HepG2 (cell line): ENCODE results near the gene CTNNBL1. TPM values are rescaled to one million over a fixed set of nuclear protein-coding genes. Genes with fewer than 3 reads are reported as not detected.

Experiments used
- CTCF ChIP-seq: sonication (generic); formaldehyde crosslinking; IDR thresholded peaks from 2 replicates; pipeline ENCODE4 v1.5.0; 2020; ENCODE audit warnings: mild to moderate bottlenecking, missing genetic modification reagents, moderate library complexity
- DR1 ChIP-seq: sonication (generic); formaldehyde crosslinking; IDR thresholded peaks from 2 replicates; pipeline ENCODE4 v1.8.0; 2021; ENCODE audit warnings: mild to moderate bottlenecking, missing genetic modification reagents, inconsistent platforms
- KAT8 ChIP-seq: IDR thresholded peaks from 2 replicates; pipeline ENCODE4 v1.6.1; 2016; ENCODE audit warnings: missing genetic modification reagents, missing compliant biosample characterization
- KDM6A ChIP-seq: IDR thresholded peaks from 2 replicates; pipeline ENCODE4 v1.6.1; 2016; ENCODE audit warnings: low read depth
- MAFK ChIP-seq, 2 experiments: IDR thresholded peaks in 1 of 2; conservative IDR thresholded peaks in 1 of 2; 2 replicates each; pipeline ENCODE4 v1.6.1; 2011; ENCODE audit warnings: improper control_type of control experiment in 2 of 2, low read length in 2 of 2
- POLR2G ChIP-seq: fragments of 200-400 bp; formaldehyde crosslinking; IDR thresholded peaks from 2 replicates; pipeline ENCODE4 v1.6.1; 2018; ENCODE audit warnings: mild to moderate bottlenecking, low read depth, low read length, moderate library complexity
- RAD21 ChIP-seq: fragments of 450-650 bp; formaldehyde crosslinking; IDR thresholded peaks from 2 replicates; pipeline ENCODE4 v1.5.0; 2020; ENCODE audit warnings: mild to moderate bottlenecking
- REL ChIP-seq: sonication (generic); formaldehyde crosslinking; conservative IDR thresholded peaks from 2 replicates; pipeline ENCODE4 v1.8.0; 2022; ENCODE audit warnings: mild to moderate bottlenecking, missing genetic modification reagents, moderate library complexity
- SOX13 ChIP-seq, 3 experiments: fragments of 450-650 bp in 1 of 3; sonication (generic) in 1 of 3; formaldehyde crosslinking in 1 of 3; IDR thresholded peaks in 2 of 3; conservative IDR thresholded peaks in 1 of 3; 2 replicates each; pipeline versions ENCODE4 v1.5.0 to v1.6.1; 2016 to 2020; ENCODE audit warnings: antibody characterized with exemption in 1 of 3, mild to moderate bottlenecking in 1 of 3, missing compliant biosample characterization in 1 of 3, missing genetic modification reagents in 1 of 3, moderate library complexity in 1 of 3
- TBX2 ChIP-seq: sonication (generic); formaldehyde crosslinking; IDR thresholded peaks from 2 replicates; pipeline ENCODE4 v1.5.0; 2020; ENCODE audit warnings: missing genetic modification reagents, mild to moderate bottlenecking, borderline replicate concordance
- TCF7 ChIP-seq: sonication (generic); IDR thresholded peaks from 2 replicates; pipeline ENCODE4 v1.6.1; 2016; ENCODE audit warnings: antibody characterized with exemption, low read depth
- XRCC5 ChIP-seq: fragments of 200-400 bp; formaldehyde crosslinking; optimal IDR thresholded peaks from 2 replicates; pipeline ENCODE3; 2017; ENCODE audit warnings: mild to moderate bottlenecking, low read length
- ZBTB7B ChIP-seq: sonication (generic); formaldehyde crosslinking; IDR thresholded peaks from 2 replicates; pipeline ENCODE4 v1.4.0; 2020; ENCODE audit warnings: missing genetic modification reagents
- ZMYM4 ChIP-seq: sonication (generic); formaldehyde crosslinking; IDR thresholded peaks from 2 replicates; pipeline ENCODE4 v1.8.1; 2023; ENCODE audit warnings: mild to moderate bottlenecking, missing genetic modification reagents
- ZNF788 ChIP-seq: sonication (generic); formaldehyde crosslinking; IDR thresholded peaks from 2 replicates; pipeline ENCODE4 v1.5.0; 2020; ENCODE audit warnings: mild to moderate bottlenecking, missing genetic modification reagents, borderline replicate concordance
- polyA plus RNA-seq, 8 experiments: library from polyadenylated mRNA; depleted of rRNA in 3 of 8; stranded (reverse) in 7 of 8; unstranded in 1 of 8; fragments of >200 nt; fragmentation: Illumina TruSeq in 4 of 8; extraction: Trizol in 4 of 8; gene quantifications; 2 replicates each; pipeline versions ENCODE4 v1.2.1 to v1.2.3, GENCODE V29; 2011 to 2016; ENCODE audit warnings: low read depth in 4 of 8, missing spikeins in 1 of 8, mixed read lengths in 1 of 8; ENCODE audit not compliant: insufficient read depth in 1 of 8
- total RNA-seq, 5 experiments: library from RNA; depleted of rRNA; stranded (reverse); fragments of >200 nt; fragmentation: Illumina TruSeq; extraction: Trizol; gene quantifications; 2 replicates each; pipeline ENCODE4 v1.2.3, GENCODE V29; 2016; ENCODE audit warnings: low read depth in 1 of 5
- TF ChIP-seq, protein P1 (sequence below): sonication (generic); formaldehyde crosslinking; IDR thresholded peaks from 2 replicates; pipeline ENCODE4 v1.4.0; 2020; ENCODE audit warnings: missing genetic modification reagents
- TF ChIP-seq, protein P2 (sequence below): sonication (generic); formaldehyde crosslinking; IDR thresholded peaks from 2 replicates; pipeline ENCODE4 v1.4.0; 2020; ENCODE audit warnings: missing genetic modification reagents

CTNNBL1 gene
- total and polyA plus RNA-seq, 2 of the 13 experiments (the other 11 are each of a cell fraction or from before 2014, with no cell fraction given): 49.3 to 94.6 TPM

DNA sequence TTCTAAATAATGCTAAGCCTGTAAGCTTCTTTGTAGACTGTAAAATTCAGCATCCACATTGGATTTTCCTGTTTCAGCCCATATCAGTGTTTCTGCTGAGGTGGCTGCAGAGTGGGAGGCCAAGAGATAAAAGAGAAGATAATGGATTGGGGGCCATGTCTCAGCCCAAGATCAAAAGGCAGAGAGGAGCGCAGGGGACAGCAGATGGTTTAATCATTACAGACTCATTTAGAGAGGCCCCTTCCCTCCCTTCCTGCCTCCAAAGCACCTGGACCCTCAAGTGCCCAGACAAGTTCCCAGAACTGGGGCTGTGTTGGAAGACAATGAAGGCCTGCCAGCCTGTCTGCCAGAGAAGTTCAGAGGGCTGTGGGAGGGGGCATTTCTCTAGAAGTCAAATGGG, 20.4 kb upstream of the CTNNBL1 start (continued):
- TF ChIP-seq CTCF (no peak), KAT8 (CRISPR knock-in tag) (no peak), TBX2 (CRISPR knock-in tag) (peak; percentile 77), RAD21 (CRISPR knock-in tag) (no peak), TCF7 (peak; percentile 80), POLR2G (no peak), MAFK (conservative IDR thresholded peaks at IDR 0.05 in 1 of 2, IDR thresholded peaks at IDR 0.05 in 1 of 2; ENCODE audit: low read length in 2 of 2) (peak; percentile 42 to 43; a peak in 3 of 4 replicates), SOX13 (IDR thresholded peaks at IDR 0.05) (no peak), SOX13 (CRISPR knock-in tag; conservative IDR thresholded peaks at IDR 0.05 in 1 of 2, IDR thresholded peaks at IDR 0.05 in 1 of 2) (peak in 1 of 2 experiments; percentile 58; a peak in 2 of 4 replicates), ZBTB7B (CRISPR knock-in tag) (0 out of 2 replicates have a peak, but pooled peaks have one; percentile 26), REL (CRISPR knock-in tag) (no peak), DR1 (CRISPR knock-in tag) (no peak), KDM6A (CRISPR knock-in tag) (no peak), ZNF788 (peak; percentile 38; the same call in 1 of the 2 replicates), ZMYM4 (CRISPR knock-in tag) (no peak), XRCC5 (peak; percentile 16)
- TF ChIP-seq, protein P1, sequence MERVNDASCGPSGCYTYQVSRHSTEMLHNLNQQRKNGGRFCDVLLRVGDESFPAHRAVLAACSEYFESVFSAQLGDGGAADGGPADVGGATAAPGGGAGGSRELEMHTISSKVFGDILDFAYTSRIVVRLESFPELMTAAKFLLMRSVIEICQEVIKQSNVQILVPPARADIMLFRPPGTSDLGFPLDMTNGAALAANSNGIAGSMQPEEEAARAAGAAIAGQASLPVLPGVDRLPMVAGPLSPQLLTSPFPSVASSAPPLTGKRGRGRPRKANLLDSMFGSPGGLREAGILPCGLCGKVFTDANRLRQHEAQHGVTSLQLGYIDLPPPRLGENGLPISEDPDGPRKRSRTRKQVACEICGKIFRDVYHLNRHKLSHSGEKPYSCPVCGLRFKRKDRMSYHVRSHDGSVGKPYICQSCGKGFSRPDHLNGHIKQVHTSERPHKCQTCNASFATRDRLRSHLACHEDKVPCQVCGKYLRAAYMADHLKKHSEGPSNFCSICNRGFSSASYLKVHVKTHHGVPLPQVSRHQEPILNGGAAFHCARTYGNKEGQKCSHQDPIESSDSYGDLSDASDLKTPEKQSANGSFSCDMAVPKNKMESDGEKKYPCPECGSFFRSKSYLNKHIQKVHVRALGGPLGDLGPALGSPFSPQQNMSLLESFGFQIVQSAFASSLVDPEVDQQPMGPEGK (CRISPR knock-in tag): peak; percentile 71
- TF ChIP-seq, protein P2, sequence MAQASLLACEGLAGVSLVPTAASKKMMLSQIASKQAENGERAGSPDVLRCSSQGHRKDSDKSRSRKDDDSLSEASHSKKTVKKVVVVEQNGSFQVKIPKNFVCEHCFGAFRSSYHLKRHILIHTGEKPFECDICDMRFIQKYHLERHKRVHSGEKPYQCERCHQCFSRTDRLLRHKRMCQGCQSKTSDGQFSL (CRISPR knock-in tag): no peak
